GM23338 (cell line): ENCODE data around the gene CACNA1C. TPM values are rescaled to one million over a fixed set of nuclear protein-coding genes. Genes with fewer than 3 reads are reported as not detected.

Experiments used
- ATAC-seq: fragments of 200-7000 bp; cut with Tn5 transposase; 3 replicates; pipeline ENCODE4 v1.9.1; 2020
- DNase-seq: peaks from one replicate; pipeline ENCODE4 v3.0.0-alpha.2; 2015; ENCODE audit warnings: low spot score
- H2AFZ ChIP-seq: fragments of 200-600 bp; sonication (generic); 2 replicates; pipeline ENCODE4 v1.8.0; 2016; ENCODE audit warnings: antibody characterized with exemption, mild to moderate bottlenecking, moderate library complexity
- H3F3A ChIP-seq: fragments of 200-600 bp; sonication (generic); replicated peaks from 2 replicates; pipeline ENCODE4 v1.8.0; 2017; ENCODE audit warnings: antibody characterized with exemption, mixed run types, low read depth
- H3K27ac ChIP-seq: fragments of 200-600 bp; sonication (generic); 2 replicates; pipeline ENCODE4 v1.6.1; 2016; ENCODE audit warnings: low read depth
- H3K27me3 ChIP-seq: fragments of 200-600 bp; sonication (generic); 2 replicates; pipeline ENCODE4 v1.8.0; 2016; ENCODE audit warnings: mild to moderate bottlenecking, mixed run types, moderate library complexity; ENCODE audit not compliant: insufficient read depth
- H3K36me3 ChIP-seq: fragments of 200-600 bp; sonication (generic); 2 replicates; pipeline ENCODE4 v1.8.0; 2016; ENCODE audit warnings: mild to moderate bottlenecking; ENCODE audit not compliant: insufficient read depth
- H3K4me1 ChIP-seq: fragments of 200-600 bp; sonication (generic); 2 replicates; pipeline ENCODE4 v1.8.0; 2016; ENCODE audit warnings: mild to moderate bottlenecking, moderate library complexity; ENCODE audit not compliant: insufficient read depth
- H3K4me2 ChIP-seq: fragments of 200-600 bp; sonication (generic); 2 replicates; pipeline ENCODE4 v1.7.1; 2017; ENCODE audit warnings: mixed run types
- H3K4me3 ChIP-seq: fragments of 200-600 bp; sonication (generic); 2 replicates; pipeline ENCODE4 v1.6.1; 2016; ENCODE audit warnings: mixed run types
- H3K79me2 ChIP-seq: fragments of 200-600 bp; sonication (generic); replicated peaks from 2 replicates; pipeline ENCODE4 v1.8.0; 2017; ENCODE audit warnings: mild to moderate bottlenecking; ENCODE audit not compliant: insufficient read depth
- H3K9me2 ChIP-seq: fragments of 200-600 bp; sonication (generic); 2 replicates; pipeline ENCODE4 v1.8.0; 2017; ENCODE audit not compliant: insufficient read depth
- H4K20me1 ChIP-seq: fragments of 200-600 bp; sonication (generic); replicated peaks from 2 replicates; pipeline ENCODE4 v1.8.0; 2017; ENCODE audit warnings: mild to moderate bottlenecking; ENCODE audit not compliant: insufficient read depth
- H3K27ac Mint-ChIP-seq: 2 replicates; pipeline ENCODE4 v1.8.0; 2020; ENCODE audit warnings: inconsistent platforms, mild to moderate bottlenecking, moderate library complexity, mixed read lengths
- H3K27me3 Mint-ChIP-seq: 3 replicates; pipeline ENCODE4 v1.8.0; 2022; ENCODE audit warnings: low read depth, mild to moderate bottlenecking, moderate library complexity, mixed read lengths, inconsistent platforms; ENCODE audit not compliant: insufficient read depth, poor library complexity
- H3K36me3 Mint-ChIP-seq: 3 replicates; pipeline ENCODE4 v1.8.0; 2021; ENCODE audit warnings: low read depth, mild to moderate bottlenecking, inconsistent platforms, moderate library complexity, mixed read lengths
- H3K4me1 Mint-ChIP-seq: 3 replicates; pipeline ENCODE4 v1.8.0; 2020; ENCODE audit warnings: mild to moderate bottlenecking, inconsistent platforms, mixed read lengths
- H3K4me3 Mint-ChIP-seq: 3 replicates; pipeline ENCODE4 v1.8.0; 2021; ENCODE audit warnings: moderate library complexity, mild to moderate bottlenecking, inconsistent platforms, mixed read lengths
- H3K9me3 Mint-ChIP-seq: 3 replicates; pipeline ENCODE4 v1.8.0; 2020; ENCODE audit warnings: moderate library complexity, mild to moderate bottlenecking, inconsistent platforms, mixed read lengths
- ETS1 ChIP-seq: IDR thresholded peaks from 2 replicates; pipeline ENCODE4 v1.6.1; 2016; ENCODE audit warnings: antibody characterized with exemption
- EZH2phosphoT487 ChIP-seq: fragments of 200-600 bp; sonication (generic); IDR thresholded peaks from one replicate; pipeline ENCODE4 v1.8.1; 2018; ENCODE audit warnings: antibody characterized with exemption; ENCODE audit not compliant: unreplicated experiment
- JUNB ChIP-seq: IDR thresholded peaks from one replicate; pipeline ENCODE4 v1.6.1; 2016; ENCODE audit warnings: antibody characterized with exemption; ENCODE audit not compliant: unreplicated experiment
- NANOG ChIP-seq: IDR thresholded peaks from 2 replicates; pipeline ENCODE4 v1.6.1; 2016; ENCODE audit warnings: antibody characterized with exemption, borderline replicate concordance
- REST ChIP-seq: IDR thresholded peaks from one replicate; pipeline ENCODE4 v1.6.1; 2018; ENCODE audit warnings: antibody characterized with exemption; ENCODE audit not compliant: unreplicated experiment
- ZNF114 ChIP-seq: fragments of 250-450 bp; sonication (Bioruptor Pico); IDR thresholded peaks from 2 replicates; pipeline ENCODE4 v1.5.0; 2020; ENCODE audit warnings: mild to moderate bottlenecking, moderate library complexity
- ZNF462 ChIP-seq: fragments of 250-450 bp; sonication (Bioruptor Pico); IDR thresholded peaks from 2 replicates; pipeline ENCODE4 v1.5.0; 2020; ENCODE audit warnings: mild to moderate bottlenecking, moderate library complexity
- polyA plus RNA-seq: library from polyadenylated mRNA; unstranded; fragments of >200 nt; fragmentation: Nextera tagmentation; extraction: Ambion mirVana; gene quantifications from 2 replicates; pipeline ENCODE4 v1.2.1, GENCODE V29; 2016
- total RNA-seq: library from RNA; depleted of rRNA; stranded (reverse); fragments of >200 nt; shearing (Covaris generic); gene quantifications from 2 replicates; pipeline ENCODE4 v1.2.3, GENCODE V29; 2014

Gene CACNA1C
- total and polyA plus RNA-seq, 2 experiments from 2014 or later, result 0.78 to 2.1 TPM

- Mint-ChIP-seq H3K36me3 (no peaks in the 10 kb centered on the region), H3K4me1 (peaks cover 6% of the 10 kb centered on the region; the same call in 2 of the 3 replicates), H3K27me3 (peaks cover 2% of the 10 kb centered on the region), H3K4me3 (no peak overlapping the region), H3K27ac (no peak overlapping the region), H3K9me3 (peaks cover 14% of the 10 kb centered on the region; the same call in 2 of the 3 replicates)
- no peak overlapping the region for H3K4me3 ChIP-seq
- TF ChIP-seq NANOG, result no peak
- no peak for TF ChIP-seq EZH2phosphoT487
- no peak for TF ChIP-seq ETS1
- no peak for TF ChIP-seq ZNF114 (CRISPR knock-in tag)
- no peak for TF ChIP-seq JUNB
- H2AFZ ChIP-seq, result no peak overlapping the region
- H3K4me1 ChIP-seq, result no peaks in the 10 kb centered on the region
- no peak overlapping the region for H3K4me2 ChIP-seq
- no peak overlapping the region for H3K27ac ChIP-seq
- no peaks in the 10 kb centered on the region for H3K79me2 ChIP-seq
- H3K27me3 ChIP-seq, result no peaks in the 10 kb centered on the region
- H4K20me1 ChIP-seq, result no peaks in the 10 kb centered on the region
- DNase-seq (no peak), ATAC-seq (no peak)
- H3F3A ChIP-seq, result no peaks in the 10 kb centered on the region
- H3K36me3 ChIP-seq, result no peaks in the 10 kb centered on the region
- peaks cover 10% of the 10 kb centered on the region; the same call in 1 of the 2 replicates for H3K9me2 ChIP-seq
Observed at GRCh38 chr12:2169489-2169888, 116.7 kb downstream of the CACNA1C start.

- no peaks in the 10 kb centered on the region for H4K20me1 ChIP-seq
- no peaks in the 10 kb centered on the region for H3K79me2 ChIP-seq
- H3F3A ChIP-seq, result no peaks in the 10 kb centered on the region
- H3K27ac ChIP-seq, result no peak overlapping the region
- ATAC-seq (no peak), DNase-seq (no peak)
- Mint-ChIP-seq H3K4me1 (peaks cover 6% of the 10 kb centered on the region; the same call in 2 of the 3 replicates), H3K9me3 (peaks cover 14% of the 10 kb centered on the region; the same call in 2 of the 3 replicates), H3K27me3 (peaks cover 2% of the 10 kb centered on the region), H3K27ac (no peak overlapping the region), H3K36me3 (no peaks in the 10 kb centered on the region), H3K4me3 (no peak overlapping the region)
- no peak overlapping the region for H3K4me3 ChIP-seq
- H3K4me2 ChIP-seq, result no peak overlapping the region
- H3K9me2 ChIP-seq, result peaks cover 10% of the 10 kb centered on the region; the same call in 1 of the 2 replicates
- no peak overlapping the region for H2AFZ ChIP-seq
- no peaks in the 10 kb centered on the region for H3K27me3 ChIP-seq
- TF ChIP-seq ETS1 (no peak), REST (no peak), ZNF462 (CRISPR knock-in tag) (no peak)
- H3K4me1 ChIP-seq, result no peaks in the 10 kb centered on the region
- no peaks in the 10 kb centered on the region for H3K36me3 ChIP-seq
Observed at GRCh38 chr12:2169940-2170339, 117.2 kb downstream of the CACNA1C start.
